Left hindlimb (tissue), 1 donor: Measurements from ENCODE around the gene CSNK2A2.

Experiments
- DNase-seq: peaks from one replicate; pipeline ENCODE4 v3.0.0-alpha.2; 2018

The CSNK2A2 gene

GRCh38 chr16:58137581-58137980, 60.3 kb downstream of the CSNK2A2 start:
- no peak for DNase-seq

GRCh38 chr16:58129097-58129936, 68.6 kb downstream of the CSNK2A2 start, which contains the start of gene CFAP20:
CFAP20 (minus strand) TSS chr16:58129381; CDS start chr16:58129115, 266 bp downstream.
- DNase-seq, result peak; percentile 99

DNA sequence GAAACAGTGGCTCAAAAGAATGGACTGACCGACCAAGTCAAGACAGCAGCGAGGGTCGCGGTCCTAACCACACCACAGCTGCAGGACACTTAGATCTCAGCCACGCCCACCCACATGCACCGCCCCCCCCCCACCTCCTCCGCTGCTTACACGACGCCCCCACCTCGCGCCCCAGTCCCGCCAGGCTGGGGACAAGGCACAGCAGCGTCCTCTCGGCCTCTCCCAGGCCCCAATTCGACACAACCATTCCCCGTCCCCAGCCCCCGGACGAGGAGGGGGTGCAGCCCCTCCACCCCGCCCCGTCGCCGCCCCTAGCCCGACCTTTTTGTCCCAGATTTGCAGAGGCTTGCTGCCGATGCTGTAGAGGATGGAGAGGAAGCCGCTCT, 69.2 kb downstream of the CSNK2A2 start:
- peak; percentile 68 for DNase-seq

- DNase-seq, result no peak
Observed at GRCh38 chr16:58128181-58128631, 69.7 kb downstream of the CSNK2A2 start.

- DNase-seq, result no peak
Observed at GRCh38 chr16:58127634-58128033, 70.3 kb downstream of the CSNK2A2 start.

GRCh38 chr16:58127033-58127556, 70.8 kb downstream of the CSNK2A2 start:
- no peak for DNase-seq

GRCh38 chr16:58126451-58126961, 71.4 kb downstream of the CSNK2A2 start:
- DNase-seq, result no peak

- DNase-seq, result no peak
Observed at GRCh38 chr16:58125781-58126335, 72.0 kb downstream of the CSNK2A2 start.

- no peak for DNase-seq
Observed at GRCh38 chr16:58125041-58125440, 72.9 kb downstream of the CSNK2A2 start.

DNA sequence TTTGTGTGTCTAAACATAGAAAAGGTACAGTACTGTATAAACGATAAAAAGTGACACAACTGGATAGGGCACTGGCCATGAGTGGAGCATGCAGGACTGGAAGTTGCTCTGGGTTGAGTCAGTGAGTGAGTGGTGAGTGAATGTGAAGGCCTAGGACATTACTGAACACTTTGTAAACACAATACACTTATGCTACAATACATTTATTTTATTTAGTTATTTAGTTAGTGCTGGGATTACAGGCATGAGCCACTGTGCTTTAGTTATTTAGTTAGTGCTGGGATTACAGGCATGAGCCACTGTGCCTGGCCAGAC, 73.3 kb downstream of the CSNK2A2 start:
- no peak for DNase-seq

DNA sequence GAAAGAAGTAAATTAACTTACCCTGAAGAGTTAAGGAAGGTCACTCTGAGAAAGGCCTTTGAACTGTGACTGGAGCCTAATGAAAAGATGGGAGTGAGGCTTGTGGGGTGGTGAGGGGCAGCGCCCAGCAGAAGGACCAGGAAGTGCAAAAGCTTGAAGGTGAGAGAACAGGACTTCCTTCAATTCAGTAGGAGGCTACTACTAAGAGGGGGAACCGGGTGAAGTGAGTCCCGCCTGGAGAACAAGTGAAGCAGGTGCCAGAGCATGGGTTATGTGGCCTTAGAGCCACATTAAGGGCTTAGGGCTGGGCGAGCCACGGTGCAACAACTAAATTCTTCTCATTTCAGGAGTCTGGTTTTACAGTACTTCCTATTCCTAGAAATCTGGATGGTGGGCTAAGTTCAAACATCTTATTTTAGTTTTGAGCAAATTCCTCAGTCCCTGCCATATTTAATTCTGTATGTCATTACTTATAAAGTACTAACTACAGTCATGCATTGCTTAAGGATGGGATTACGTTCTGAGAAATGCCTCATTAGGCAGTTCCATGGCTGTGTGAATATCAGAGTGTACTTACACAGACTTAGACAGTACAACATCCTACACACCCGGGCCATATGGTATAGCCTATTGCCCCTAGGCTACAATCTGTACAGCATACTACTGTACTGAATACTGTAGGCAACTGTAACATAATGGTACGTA, 73.9 kb downstream of the CSNK2A2 start:
- no peak for DNase-seq

DNA sequence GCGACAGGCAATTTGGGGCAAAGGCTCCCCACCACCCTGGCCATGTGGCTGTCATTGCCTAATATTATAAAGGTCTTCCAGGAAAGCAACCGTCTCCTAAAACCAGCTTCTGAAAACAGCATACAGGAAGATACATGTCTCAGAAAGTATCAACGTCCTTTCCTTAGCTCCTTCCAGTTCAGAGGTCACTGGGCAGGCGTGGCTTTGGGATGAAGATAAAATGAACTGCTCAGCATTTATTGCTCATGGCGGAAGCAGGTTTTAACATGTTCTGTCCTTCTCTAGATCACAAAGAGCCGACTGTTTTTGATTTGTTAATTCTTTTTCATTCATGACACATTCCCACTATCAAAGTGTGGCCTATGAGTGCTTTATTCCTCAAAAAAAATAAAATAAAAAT, 76.8 kb downstream of the CSNK2A2 start:
- no peak for DNase-seq

DNA sequence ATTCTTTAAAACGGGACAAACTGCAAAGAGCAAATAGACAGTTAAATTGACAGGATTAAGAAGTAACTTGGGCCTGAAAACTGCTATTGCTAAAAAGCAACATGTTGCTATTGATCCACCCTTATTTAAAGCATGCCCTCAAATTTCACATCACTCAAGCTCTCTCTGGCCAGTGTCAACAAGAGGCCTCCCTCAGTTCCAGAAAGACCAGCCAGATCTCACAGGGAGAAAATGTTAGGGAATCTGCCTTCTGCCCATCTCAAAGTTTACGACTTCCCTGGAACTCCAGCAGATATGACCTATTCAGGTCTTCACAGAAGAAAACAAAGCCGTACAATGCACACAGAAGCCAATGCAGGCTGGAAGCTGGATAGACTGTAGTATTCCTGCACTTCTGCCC, 77.7 kb downstream of the CSNK2A2 start:
- DNase-seq, result no peak

DNA sequence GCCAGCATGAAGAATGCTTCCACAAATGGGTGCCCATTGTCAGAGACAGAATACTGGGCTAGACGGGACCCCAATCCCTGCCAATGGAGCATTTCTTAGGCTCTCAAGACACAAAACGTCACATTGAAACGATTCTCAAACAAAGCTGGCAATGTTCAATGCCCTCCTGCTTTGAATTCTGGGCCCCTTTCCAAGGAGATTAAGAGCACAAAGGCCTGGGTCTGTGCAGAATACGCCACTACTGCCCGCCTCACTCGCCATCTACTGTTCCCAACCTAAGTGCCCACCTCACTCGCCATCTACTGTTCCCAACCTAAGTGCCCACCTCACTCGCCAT, 78.4 kb downstream of the CSNK2A2 start:
- DNase-seq, result no peak

DNA sequence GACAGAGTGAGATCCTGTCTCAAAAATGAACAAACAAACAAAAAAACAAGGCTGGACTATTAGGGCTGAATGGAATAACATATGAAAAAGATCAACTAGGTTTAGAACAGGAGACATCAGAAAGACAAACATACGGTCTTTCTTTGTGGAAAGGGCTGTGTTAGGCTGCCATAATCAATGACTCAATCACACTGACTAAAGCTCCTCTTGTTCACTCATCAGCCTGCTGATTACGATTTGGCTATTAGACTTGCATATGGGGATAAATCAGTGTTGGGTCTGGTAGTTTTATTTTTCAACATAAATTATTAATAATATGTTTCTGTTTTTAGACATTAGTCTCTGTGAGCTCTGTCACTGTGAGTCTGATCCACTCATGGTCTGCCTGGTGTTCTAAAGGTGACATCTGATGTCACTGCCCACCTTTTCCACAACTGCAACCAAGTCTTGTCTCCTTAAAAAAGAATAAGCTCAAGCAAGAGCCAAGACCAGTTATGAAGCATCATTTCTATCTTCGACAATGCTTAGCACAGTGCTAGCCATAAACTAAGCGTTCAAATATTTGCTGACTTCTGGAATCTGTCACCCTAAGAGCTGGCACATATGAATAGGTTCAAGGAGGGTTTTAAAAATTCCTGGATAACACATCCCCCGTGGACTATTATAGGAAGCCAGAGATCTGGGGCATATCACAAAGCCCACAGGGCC, 79.0 kb downstream of the CSNK2A2 start:
- no peak for DNase-seq

DNA sequence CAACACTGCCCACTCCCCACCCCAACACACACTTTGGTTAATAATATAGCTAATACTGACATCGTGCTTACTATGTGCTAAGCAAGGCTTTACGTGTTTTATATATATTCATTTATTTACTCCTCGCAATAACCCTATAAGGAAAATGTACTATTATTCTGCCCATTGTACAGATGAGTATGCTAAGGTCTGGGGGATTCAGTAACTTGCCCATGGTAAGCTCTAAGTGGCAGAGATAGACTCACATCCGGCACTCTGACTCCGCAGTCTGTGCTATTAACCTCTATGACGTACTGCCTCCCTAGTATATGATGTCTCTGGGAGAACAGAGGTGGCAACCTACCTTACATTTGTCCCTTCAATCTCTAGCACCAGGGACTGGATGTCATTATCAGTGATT, 81.4 kb downstream of the CSNK2A2 start:
- no peak for DNase-seq

DNA sequence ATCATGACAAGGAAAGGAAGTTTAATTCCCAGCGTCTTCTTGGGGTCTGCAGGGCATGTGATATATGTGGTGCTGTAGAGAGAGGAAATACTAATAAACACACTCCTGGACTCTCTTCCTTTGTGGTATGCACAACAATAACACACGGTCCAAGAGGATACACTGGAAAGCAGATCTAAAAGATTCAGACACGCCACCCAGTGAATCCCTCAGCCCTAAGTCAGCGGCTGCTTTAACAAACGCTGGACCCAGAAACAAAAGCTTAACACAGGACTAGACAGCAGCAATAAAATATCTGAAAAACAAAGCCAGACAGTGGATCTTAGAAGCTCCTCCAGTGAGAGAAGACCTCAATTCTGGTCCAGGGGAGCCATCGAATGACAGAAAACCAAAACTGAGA, 81.8 kb downstream of the CSNK2A2 start:
- no peak for DNase-seq

DNA sequence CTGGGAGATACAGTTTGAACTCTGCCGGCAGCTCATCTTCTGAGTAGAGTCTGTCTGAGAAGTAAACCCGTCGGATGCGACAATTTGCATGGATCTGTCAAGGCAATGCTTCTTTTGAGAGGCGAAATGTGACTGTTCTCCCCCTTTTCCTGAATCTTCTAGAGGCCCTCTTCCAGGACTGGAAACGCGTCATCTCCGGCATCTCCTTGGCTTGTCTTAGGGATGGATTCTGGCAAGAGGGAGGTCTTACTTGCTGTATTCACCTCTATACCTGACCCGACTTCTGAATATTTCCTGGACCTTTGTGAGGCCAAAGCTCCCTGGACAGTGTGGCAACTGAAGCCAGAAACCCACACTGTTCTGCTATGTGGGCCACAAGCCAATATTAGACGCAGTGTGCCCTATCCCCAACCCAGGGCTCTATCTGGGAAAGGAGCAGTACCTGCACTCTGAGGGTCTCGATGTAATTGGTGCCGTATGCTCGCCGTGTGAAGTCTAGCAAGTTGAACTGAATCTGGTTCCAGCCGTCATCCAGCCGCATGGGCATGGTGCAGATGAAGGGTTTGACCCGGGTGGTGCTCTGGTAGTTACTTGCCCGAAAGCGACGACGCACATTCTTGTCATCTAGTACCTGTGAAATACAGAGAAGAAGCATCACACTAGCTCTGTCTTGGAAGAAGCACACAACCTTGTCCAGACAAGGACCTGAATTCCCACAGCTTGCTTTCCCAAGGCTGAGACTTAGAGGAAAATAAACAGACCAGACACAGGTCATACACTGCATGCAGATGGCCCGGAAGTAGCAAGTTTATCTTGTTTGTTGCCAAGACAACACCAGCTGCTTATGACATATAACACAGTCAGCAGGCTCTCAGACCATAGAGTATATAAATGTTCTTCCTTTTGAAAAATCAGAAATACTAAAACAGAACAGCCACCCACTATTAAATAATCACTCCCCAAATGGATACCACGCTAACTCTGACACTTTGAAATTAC, 82.8 kb downstream of the CSNK2A2 start:
- DNase-seq, result no peak

- DNase-seq, result no peak
Observed at GRCh38 chr16:58111302-58111627, 86.6 kb downstream of the CSNK2A2 start.

GRCh38 chr16:58110571-58111301, 87.2 kb downstream of the CSNK2A2 start:
- DNase-seq, result no peak

DNA sequence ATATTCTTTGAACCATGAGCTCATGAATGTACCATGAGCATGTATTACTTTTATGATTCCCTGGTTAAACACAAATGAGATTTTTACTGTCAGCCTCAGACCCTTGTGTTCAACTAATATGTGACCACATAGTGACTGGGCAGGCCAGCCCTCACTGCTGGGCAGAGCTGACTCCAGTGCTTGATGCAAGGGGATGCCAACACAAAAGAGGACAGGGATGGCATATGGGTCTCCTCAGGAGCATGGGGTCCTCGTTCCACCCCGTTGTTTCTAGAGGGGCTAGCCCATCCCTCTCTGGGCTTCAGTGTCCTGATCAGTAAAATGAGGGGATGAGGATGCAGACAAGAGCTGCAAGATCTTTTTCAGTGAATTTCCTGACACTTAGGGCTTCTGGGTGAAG, 88.0 kb downstream of the CSNK2A2 start:
- no peak for DNase-seq
